Renal pelvis (tissue), 4 donors: ENCODE results near the gene ARHGEF6. TPM values are rescaled to one million over a fixed set of nuclear protein-coding genes. Genes with fewer than 3 reads are reported as not detected.

Source experiments
- DNase-seq: peaks from one replicate; pipeline ENCODE4 v3.0.0-alpha.2; 2013
- polyA plus RNA-seq, 3 donors: library from polyadenylated mRNA; unstranded; fragments of 120-200 nt; gene quantifications; one replicate each; pipeline ENCODE4 v1.2.1, GENCODE V29; 2013; ENCODE audit not compliant: insufficient read length in 3 of 3

Gene ARHGEF6
- polyA plus RNA-seq, 3 donors = 10.5 to 12.2 (median 11.3) TPM

DNA sequence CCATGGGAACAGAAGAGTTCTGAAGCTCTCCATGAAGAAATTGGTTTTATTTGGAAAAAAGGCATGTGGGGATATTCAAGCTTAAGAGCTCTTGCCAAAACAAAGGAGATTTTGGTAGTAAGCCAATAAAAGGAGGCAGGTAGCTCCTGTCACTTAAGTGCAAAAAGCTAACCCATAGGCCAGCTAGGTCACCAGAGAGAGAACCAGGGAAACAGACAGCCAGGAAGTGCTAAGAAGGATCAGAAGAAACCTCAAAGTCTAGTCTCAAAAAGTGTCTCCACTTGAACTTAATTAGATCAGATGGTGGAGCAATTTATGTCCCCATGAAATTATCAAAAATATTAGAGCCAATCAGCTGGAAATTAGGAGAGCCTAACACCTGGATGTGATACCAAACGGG lies 83.6 kb downstream of the ARHGEF6 start:
- no peak for DNase-seq

- DNase-seq = peak; percentile 28
Observed at GRCh38 chrX:136694431-136695087, 86.2 kb downstream of the ARHGEF6 start.

DNA sequence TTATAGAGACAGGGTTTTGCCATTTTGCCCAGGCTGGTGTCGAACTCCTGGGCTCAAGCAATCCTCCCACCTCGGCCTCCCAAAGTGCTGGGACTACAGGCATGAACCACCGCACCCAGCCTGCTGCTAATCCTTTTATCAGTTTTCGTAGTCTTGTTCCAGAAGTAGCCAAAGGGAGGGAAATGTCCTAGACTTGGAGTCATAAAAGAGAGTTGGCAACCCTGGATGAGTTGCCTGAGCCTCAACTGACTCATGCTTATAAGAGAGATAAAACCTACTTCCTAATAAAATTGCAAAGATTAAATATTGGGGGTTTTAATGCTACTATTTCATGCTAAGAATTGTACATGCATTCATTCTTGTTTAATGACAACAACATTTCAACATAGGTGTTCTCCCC lies 88.5 kb downstream of the ARHGEF6 start:
- DNase-seq = no peak

DNA sequence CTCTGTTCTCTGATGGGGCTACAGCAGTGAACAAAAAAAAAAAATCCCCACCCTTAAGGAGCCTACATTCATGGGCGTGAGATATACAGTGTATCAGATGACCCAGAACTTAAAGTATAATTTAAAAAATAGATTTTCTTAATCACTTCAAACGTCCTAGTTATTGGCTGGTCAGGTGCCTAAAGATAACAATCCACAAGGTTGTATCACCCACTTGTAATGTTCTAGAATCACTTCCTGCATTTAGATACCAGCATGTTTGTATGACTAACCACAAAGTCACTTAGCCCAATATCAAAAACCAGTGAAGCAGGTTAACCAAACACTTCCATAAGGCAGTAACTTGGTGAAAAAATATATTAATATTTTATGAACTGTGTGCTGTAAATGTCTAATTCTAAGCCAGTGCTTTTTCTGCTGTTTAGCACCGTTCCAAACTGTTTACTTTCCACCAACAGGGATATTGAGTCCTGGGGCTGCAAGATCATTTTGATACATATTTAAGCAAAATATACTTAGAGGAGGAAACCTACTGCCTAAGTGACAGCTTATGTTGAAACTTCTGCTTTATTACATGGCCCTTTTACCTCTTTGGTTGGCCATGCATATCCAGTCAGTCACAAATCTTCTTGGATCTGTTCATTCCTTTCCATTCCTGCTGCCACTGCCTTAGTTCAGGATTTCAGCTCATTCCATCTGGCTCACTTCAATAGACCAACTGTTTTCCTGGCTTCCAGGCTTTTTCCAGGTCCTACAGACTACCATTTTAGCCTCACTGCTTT lies 89.5 kb downstream of the ARHGEF6 start:
- no peak for DNase-seq

- no peak for DNase-seq
Observed at GRCh38 chrX:136689436-136689835, 91.3 kb downstream of the ARHGEF6 start.

DNA sequence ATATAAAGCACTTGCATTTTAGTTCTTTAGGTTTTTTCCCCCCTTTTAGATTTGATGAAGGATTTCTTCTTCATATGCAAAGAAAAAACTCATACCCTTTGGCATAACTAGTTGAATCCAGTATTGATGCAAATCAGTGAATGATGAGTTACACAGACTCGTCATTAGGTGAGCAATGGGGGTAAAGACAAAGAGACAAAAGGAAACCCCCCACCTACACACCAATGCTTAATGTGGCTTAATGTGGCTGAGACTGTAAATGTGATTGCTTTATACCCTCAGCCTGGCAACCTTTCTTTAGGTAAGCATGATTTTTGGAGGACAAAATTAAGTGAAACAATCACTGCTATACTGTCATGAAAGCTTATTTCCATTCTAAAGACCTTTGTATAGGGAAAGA lies 93.3 kb downstream of the ARHGEF6 start:
- no peak for DNase-seq

- DNase-seq = no peak
Observed at GRCh38 chrX:136684120-136684519, 96.6 kb downstream of the ARHGEF6 start.

DNA sequence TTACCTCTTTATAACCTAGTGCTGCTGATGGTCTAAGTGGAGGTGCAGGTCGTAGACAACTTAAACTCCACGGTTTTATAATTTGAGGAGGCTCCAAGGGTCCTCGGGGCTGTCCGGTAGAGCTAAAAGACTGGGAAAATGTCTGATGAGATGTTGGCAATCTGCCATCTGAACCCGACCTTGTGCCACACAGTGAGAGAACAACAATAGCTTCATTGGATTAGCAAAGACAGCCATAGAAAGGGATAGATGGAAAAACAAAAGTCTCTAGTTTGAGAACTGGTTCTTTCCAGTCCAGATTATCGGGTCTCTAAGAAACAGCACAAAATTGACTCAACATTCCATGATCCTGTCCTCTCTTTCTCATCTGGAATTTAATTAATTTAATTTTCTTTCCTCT lies 101.2 kb downstream of the ARHGEF6 start:
- no peak for DNase-seq

- DNase-seq = no peak
Observed at GRCh38 chrX:136674270-136674985, 106.3 kb downstream of the ARHGEF6 start.

GRCh38 chrX:136671006-136671610 lies 109.6 kb downstream of the ARHGEF6 start:
- DNase-seq = no peak

DNA sequence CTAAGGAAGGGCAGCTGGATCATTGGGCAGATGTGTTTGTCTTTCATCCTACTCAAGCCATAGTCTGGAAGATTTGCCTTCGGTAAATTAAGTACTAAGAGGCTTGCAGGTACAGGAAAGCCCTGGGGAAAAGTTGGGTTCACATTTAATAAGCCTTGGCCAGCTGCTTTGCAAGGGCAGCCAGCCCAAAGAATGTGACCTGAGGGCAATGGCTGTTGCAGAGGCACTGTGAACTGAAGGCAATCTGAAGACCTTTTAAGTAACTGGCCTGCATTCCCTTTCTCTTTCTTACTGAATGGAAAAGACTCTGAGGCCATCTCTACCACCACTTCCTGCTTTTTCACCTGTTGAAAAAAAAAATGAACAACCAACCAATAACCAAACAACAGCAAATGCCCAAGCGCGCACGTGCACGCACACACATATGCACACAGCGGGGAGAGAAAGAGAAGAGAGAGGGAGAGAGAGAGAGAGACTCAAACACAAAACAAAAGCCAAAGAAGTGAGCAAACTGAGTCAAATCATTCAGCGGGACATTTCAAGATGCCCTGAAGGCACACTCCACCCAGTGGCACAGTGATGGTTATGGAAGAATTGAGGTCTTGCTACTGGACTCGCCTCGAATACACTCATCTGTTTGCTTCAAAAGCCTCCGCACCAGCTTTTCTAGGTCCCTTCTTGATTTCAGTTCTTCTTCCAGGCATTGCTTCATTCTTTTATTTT lies 113.1 kb downstream of the ARHGEF6 start:
- no peak for DNase-seq

DNA sequence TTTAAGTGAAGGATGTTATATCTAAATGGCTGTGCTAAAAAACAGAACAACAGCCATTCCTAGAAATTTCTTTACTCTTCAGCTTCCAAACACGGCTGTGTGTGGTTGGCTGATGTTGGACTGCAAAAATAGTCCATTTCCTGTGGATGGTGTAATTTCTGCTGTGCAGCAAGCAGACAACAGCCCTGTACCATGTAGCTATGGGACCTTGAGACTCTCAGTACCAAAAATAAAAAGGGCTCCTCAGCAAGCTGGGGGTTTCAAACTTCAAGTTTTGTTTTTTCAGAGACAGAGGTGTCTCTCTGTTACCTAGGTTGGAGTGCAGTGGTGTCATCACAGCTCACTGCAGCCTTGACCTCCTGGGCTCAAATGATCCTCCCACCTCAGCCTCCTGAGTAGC lies 114.6 kb downstream of the ARHGEF6 start:
- no peak for DNase-seq

DNA sequence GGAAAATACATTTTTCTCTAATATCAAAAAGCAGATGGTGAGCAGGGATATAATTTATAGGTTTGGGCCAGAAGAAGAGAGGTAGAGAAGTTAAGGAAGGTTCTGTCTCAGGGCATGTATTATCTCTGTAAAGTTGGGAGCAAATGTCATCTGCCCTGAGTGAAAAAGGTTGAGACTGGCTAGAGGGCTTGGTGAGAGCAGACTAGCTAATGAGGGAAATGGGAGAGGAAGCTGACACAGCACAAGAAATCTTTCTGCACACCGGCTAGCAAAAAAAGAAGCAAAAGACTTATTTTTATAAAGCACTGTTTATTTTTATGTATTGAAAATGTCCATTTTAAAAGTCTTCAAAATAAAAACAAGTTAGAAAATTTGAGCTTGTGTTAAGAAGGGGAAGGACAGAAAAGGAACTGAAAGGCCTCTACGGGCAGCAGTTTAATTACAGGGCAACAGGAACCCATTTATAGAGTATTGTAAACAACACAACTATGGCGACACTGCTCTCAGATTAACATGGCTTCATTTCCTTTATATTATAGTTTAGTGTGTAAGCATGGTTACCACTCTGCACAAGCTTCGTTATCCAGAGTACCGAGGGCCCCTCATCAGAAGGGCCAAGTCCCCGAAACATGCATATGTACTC lies 115.4 kb downstream of the ARHGEF6 start:
- DNase-seq = no peak

DNA sequence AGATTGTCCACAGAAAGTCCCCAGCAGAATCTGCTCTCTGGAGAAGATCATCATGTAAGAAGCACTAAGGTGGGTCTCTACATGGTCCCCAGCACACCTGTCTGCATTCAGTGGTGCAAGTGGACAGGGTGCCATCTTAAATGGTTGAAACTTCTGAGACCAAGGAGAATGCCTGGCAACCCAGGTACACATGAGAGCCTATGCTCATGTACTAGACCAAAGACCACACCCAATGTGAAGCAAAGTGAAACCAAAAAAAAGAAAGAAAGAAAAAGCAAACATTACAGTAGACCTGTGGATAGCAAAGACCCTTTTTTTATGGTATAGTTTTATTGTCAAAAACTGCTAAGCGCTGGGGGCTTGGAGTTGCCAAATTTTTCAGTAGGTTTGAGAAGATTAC lies 117.8 kb downstream of the ARHGEF6 start:
- no peak for DNase-seq

DNA sequence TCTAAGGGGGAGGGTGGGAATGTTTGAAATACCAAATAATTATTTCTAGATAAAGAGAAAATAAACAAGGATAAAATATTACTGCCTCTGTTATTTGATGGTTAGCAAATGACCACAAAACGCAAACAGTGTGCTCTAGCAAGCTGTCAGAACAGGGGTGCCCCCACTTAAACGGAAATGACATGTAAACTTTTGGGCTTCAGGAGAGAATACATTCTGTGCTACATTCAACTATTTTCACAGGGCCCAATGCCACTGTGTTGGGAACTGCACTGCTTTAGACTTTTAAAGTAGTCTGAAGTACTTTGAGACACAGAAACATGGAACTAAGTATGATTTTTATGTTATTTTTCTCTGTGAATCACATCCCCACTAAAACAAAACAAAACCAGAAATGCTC lies 118.6 kb downstream of the ARHGEF6 start:
- no peak for DNase-seq

DNA sequence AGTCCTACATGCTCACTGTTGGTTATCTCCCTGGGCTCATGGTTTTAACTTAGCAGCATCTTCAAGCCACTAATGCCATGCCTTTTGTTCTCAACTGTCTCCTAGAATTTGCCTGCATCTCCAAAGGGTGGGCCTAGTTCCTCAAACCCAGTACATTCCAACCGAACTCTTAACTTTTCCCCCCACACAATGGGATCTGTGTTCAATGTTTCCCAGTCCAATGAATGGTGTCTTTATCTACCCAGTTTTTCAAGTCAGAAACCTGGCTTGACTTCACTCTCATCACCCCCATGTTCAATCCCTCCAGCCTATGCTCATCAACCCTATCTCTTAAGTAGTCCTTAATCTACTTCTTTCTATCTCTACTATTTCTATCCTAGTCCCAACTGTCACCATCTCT lies 119.8 kb downstream of the ARHGEF6 start:
- DNase-seq = no peak

DNA sequence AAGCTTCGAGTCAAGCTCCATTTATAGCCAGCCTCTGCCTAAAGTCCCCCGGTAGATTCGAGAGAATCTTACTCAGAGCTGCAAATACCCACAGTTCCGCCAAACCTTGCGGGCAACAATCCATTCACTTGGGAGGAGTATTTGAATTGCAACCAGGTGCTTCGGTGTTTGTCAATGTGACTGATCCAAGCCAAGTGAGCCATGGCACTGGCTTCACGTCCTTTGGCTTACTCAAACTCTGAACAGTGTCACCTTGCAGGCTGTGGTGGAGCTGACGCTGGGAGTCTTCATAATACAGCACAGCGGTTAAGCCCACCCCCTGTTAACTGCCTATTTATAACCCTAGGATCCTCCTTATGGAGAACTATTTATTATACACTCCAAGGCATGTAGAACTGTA lies 121.6 kb downstream of the ARHGEF6 start:
- DNase-seq = no peak

- DNase-seq = no peak
Observed at GRCh38 chrX:136658151-136658550, 122.6 kb downstream of the ARHGEF6 start.

GRCh38 chrX:136656361-136656964 lies 124.3 kb downstream of the ARHGEF6 start:
- no peak for DNase-seq

DNA sequence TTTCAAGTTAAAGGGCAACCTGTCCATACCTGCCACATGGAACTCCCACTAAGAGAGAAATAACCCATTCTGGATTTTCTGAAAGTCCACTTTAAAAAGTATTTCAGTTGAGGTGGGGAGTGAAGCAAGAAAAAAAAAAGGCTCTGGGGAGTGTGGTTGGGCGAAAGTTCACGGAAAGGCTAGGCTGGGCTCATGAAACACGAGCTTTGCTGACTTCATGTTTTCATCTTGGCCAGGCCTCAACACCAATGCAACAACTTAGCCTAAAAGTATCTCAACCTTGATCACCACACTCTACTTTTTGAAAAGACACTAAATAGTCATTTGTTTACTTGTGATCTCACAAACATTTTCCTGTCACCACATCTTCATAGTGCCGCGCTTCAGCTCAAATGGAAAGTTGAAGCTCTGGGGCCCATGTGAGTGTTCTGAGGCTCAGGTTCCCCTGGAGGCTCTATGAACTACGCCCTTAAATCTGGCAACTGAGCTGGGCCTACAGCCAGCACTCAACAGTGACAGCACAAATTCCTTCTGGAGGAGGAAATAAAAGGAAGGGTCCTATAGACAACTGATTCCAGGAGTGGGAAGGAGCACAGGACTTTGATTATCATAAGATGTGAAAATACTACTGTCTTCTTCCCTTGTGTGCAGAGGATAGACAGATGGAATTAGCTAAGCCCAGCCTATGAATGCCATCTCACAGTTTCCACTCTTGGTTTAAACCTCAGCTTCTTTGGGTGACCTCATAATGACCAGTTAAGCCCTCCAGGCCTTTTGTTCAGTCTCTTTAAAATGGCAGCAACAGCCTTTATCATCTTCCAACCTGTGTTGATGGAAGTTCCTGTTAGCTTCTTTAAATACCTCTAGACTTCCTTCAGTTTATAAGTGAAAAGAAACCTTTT lies 127.7 kb downstream of the ARHGEF6 start:
- no peak for DNase-seq
